T-helper 22 cell (primary cell): ENCODE results near the gene DLL1.
A peak's percentile ranks its signal among the peaks of the same experiment; 100 is the strongest.

ENCODE experiments used
- DNase-seq: peaks from one replicate; pipeline ENCODE4 v3.0.0-alpha.2; 2020; ENCODE audit warnings: low read depth

DLL1 gene

DNA sequence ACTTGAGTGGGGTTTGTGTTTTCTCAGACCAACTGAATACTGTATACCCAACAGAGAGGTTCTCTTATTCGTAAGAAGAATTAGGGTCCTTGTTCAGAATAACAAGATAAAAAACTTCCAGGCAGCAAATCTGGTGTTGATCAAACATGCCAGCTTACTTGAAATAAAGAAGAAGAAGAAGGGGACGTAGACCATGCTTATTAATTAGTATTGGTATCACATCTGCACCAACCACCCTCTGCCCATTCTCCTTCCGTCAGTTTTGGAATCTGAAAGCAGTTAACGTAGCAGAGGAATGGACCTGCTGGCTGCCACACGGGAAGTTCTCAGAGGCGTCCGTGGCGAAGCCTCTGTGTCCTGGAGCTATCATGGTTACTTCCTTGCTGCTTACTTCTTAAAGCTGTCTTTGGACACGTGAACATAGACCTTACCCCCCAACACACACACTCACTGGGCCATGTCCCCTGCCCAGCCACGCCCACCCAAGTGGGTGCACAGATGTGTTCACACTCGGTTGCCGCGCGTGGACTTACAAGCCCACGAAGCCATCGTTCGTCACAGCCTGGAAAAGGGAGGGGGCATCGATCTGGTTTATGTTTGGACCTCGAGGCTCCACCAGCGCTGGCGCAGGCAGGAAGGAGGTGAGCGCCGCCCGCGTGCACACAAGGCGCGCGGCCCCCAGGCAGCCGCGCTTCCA lies 4.1 kb upstream of the DLL1 start:
- no peak for DNase-seq

DNA sequence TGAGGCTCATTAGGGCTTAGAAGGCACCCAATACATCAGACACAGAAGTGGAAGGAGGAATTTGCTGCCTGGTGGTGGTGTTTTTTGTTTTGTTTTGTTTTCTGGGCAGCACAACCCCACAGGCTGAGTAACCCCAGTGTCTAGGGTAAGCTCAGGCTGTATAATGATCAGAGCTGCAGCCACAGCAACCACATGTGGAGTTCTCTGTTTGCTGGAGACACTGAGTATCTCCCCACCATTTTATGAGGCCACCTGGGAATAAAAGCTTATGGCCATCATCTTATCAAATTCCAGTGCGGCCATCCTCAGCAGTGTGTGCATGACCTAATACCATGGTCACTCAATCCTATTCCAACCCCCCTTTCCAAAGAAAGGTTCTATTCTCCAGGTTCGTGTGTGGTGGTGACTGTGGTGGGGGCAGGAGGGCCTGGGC lies 3.4 kb upstream of the DLL1 start:
- DNase-seq, result no peak

DNA sequence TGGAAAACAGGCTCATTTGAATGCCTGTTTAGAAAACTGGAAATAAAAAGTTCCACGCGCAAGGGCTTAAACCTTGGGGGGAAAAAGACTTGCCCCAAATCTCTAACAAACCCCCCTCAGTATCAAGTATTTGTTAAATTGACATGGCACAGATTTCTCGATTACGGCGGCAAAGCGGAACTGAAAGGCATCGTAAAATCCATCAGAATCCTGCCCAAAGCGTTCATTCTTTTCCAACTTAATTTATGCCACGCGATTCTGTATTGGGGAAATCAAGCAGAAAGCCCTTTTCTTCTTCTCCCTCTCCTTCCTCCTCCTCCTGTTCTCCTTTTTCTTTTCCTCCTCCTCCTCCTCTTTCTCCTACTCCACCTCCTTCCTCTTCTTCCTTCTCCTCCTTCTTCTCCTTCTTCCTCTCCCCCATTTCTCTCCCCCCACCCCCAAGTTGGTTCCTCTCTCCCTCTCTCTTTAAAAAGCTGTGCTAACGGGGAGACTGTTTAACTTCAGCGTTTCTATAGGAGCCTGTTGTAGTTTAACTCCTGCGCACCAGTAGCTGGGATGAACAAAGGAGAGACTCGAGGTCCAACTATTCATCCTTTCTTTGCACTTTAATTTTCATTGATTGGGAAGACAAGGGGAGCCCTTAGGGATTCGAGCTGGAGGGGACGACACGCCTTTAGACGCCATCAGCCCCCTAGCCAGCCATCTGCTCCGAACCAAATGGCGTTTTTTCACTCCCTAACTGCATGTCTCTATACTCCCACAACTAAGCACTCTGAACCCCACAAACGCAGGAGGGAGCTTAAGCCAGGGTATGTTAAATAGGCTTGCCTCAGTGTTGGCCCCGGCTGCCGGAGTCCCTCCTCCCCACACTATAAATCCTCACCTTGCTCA lies 2.7 kb upstream of the DLL1 start:
- DNase-seq, result no peak

DNA sequence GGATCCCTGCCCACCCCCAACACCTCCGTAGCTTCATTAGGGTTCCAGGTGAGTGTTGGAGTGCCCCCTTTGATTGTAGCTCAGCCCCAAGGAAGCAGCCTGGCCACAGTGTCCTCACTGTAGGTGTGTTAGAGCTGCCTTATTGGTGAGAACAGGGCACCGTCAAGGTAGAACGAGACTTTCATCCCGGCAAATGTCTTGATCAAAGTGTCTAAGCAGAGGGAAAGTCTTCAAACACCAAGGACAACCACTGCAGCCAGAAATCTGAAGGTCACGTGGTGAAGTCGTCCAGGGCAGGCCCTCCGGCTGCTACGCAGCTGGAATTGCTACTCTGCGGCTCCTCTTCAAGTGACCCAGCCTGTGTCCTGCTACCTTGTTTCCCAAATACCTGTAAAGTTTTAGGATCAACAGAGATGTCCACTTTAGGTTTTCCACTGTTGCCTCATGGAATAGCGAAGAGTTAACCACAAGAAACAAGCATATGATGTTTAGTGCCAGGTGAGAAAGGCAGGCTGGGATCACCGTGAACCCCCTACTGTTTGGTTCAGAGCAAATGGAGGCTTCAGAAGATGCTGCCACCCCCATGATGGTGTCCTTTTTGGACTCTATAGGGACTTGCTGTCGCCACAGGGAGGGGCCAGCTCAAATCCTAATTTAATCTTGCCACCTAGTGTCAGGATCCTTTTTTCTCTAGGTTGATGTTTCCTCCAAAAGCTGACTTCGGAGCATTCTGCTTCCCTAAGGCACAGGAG lies 1.7 kb upstream of the DLL1 start:
- DNase-seq, result no peak

DNA sequence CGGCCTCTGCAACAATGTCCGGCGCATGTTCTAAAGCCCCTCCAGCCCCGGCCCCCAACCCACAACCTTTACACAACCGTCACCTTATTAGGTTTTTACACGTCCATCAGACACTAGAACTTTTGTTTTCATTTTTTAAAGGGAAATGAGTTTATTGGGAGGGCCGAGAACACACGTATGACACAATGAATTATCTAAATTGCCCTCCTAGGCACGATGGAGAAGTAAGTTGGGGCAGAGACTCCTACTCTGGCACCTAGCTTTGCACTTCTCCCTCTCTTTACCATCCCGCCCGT lies 1.2 kb upstream of the DLL1 start:
- no peak for DNase-seq

DNA sequence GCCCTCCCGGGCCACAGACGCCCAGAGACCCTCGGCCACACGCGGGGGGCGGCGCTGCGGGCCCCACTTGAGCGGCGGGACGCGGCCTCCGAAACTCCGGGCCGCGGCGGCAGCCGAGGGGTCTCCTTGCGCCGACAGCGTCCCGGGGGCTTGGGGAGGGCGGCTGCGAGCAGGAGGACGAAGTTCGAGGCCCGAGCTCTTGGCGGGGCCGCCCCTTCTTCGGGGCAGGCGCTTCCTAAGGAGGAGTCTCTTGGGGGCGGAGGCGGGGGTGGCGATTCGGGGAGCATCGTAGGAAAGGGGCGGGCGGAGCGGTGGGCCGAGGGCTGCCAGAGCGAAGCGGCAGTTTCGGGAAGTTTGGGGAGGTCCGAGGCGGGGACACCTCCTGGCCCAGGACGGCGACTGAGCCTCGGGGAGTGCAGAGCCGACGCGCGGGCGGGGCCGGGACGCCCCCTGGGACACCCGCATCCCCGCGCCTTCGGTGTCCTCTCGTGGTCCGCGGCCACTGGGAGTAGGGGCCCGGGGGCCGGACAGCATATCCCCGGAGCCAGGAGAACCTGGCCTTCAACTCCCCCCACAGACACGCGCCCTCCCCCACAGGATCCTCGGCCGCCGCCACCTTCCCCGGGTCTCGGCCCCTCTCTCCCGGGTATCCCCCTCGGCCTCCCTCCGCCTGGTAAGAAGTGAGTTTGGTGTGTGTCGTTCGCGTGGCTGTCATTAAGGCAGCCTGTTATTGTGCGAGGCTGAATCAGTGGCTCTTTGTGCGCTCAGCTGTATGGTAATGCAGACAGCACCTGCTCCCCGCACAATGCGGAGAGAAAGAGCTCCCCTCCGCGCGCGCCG lies 613 bp upstream of the DLL1 start:
- peak; percentile 21 for DNase-seq

DNA sequence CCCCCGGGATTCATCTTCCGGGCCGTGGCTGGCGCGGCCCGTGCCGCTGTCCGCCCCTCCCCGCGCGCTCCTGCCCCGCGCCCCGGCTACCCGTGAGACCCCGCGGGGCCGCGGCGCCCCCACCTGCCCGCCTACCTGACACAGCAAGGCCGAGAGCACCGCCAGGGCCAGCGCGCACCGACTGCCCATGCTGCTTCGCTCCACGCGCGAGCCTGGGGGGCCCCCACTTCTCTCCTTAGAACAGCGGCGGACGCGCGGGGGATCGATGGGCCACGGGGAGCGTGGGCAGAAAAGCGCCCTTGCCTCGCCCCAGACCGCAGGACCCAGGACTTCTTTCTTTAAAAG lies 955 bp downstream of the DLL1 start:
- DNase-seq, result no peak

DNA sequence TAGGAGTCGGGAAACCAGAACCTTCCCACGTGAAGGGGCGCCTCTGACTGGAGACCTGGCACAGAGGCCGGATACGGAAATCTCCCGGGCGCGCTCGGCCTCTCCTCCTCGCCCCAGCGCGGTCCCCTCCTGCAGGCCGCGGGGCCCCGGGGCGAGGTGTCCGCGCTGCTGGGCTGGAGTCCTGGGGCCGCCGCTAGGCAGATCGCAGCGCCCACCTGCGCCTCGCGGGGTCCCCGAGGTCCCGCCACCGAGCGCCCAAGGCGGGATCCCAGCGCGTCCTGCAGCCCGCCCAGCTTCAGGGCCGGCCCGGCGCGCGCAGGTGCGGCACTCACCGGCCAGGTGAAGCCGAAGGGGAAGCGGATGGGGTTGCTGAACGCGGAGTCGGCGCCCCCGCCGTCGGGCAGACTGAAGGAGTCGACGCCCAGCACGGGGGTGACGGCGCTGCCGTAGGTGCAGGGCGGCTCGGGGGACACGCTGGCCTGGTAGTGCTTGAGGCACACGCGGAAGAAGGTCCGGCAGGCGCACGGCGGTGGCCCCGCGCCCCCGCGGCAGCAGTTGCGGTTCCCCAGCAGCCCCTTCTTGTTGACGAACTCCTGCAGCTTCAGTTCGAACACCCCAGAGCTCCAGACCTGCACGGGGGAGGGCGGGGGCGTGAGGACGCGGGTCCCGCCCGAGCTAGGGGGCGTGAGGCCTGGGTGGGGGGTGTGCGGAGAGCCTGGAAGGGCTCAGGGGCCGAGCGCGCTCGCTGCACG lies 1.5 kb downstream of the DLL1 start:
- DNase-seq, result no peak

DNA sequence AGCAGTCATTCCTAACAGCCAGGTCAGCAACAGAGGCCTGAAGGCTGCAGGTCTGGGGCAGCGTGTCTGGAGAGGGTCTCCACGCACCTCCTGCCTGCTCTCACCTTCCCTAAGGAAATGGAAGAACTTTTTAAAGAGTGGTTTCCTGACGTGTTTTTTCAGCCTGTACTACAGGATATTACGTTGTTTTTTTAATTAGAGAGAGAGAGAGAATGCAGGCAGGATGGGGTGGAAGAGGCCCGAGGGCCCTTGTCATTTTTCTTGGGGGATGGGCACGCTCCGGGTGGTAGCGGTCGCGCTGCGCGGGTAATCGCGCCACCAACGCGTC lies 2.1 kb downstream of the DLL1 start:
- no peak for DNase-seq

DNA sequence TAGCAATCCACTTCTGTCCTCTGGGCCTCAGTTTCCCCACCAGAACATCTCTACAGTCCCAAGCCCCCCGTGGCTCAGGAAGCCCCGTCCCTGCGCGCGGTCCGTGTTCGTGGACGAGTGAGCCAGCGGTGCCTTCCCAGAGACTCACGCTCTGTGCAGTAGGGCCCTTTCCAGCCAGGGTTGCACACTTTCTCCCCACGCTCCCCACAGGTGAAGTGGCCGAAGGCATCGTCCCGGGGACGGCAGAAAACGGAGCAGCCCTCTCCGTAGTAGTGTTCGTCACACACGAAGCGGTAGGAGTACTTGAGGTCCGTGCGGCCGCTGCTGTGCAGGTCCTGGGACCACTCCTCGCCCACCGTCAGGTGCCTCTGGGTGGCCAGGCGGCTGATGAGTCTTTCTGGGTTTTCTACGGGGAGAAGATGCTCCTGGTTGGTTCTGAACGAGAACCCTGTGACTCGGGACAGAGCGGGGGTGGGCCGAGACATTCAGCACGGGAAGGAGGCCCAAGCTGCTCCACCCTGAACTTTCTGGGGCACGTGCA lies 2.7 kb downstream of the DLL1 start:
- no peak for DNase-seq

DNA sequence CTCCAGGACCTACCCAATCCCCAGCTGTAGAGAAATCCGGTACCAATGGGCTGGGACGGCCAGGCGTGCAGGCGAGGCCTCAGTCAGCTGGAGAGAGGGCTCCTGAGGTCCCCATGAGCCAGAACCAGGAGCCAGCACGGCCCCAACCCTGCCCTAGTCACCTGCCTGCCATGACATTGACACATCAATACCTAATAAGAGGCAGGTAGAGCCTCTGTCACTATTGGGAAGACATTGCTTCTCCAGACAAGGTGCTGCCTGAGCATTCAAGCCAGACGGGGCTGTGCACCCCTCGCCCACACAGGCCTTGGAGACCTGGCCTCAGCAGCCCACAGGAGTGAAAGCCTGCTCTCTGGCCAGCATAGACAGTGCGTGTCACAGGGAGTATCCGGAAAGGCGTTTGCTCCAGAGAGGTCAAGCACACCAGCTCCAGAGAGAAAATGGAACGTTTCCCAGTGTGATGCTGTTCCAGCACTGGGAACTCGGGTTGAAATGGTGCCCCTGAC lies 3.5 kb downstream of the DLL1 start:
- no peak for DNase-seq

DNA sequence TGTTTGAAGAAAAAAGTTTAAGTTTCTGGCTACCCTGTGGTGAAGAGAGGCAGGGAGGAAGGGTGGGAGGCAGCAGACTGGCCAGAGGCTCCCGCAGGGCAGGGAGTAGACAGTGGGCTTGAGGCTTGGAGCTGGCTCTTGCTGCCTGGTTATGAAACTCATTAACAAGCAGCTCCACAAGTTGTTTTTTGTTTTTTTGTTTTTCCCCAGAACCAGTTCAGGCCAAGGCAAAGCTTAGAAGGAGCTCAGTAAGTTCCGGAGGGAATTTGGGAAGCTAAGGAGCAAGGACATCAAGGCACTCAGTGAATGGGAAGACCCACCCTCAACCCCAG lies 4.0 kb downstream of the DLL1 start:
- DNase-seq, result no peak

DNA sequence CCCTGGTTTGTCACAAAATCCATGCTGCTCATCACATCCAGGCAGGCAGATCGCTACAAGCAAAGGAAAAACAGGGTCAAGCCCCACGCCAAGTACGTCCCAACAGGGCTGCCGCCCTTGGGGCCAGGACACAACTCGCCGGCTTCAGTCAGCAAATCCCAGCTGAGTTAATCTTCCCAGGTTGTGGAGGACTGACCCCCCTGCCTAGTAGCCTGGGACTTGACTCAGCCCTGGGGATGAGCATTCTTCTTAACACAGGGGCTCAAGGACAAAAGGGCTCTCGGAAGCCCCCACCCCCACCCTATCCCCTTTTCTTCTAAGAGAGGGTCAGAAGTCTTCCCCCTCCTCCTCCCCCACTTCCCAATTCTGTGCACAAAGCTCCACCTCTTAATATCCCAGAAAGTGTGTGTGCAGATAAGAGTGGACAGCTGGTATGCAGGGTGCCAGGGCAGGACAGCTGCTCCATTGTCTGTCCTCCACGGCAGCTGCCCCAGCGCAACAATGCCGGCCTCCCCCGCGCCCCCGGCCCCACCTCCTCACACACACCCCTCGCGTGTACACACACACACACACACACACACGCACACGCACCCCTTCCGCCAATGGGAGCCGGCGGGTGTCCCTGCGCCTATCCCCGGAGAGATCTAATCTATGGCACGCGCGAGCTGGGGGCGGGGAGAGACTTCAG lies 4.5 kb downstream of the DLL1 start:
- no peak for DNase-seq

DNA sequence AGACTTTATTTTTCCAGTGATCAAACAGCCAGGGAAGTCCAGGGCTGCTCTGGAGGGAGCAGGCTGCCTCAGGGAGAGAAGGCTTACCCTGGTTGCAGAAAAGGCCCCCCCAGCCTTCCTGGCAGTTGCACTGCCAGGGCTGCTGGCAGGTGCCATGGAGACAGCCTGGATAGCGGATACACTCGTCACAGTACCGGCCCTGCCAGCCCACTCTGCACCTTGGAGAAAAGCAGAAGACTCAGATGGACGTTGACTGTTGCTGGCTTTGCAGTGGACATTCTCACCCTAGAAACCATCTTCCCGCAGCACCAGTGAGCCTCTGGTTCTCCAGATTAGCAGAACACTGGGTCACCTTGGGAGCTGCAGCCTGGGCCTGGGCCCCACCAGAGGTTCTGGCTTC lies 5.4 kb downstream of the DLL1 start:
- DNase-seq, result no peak

DNA sequence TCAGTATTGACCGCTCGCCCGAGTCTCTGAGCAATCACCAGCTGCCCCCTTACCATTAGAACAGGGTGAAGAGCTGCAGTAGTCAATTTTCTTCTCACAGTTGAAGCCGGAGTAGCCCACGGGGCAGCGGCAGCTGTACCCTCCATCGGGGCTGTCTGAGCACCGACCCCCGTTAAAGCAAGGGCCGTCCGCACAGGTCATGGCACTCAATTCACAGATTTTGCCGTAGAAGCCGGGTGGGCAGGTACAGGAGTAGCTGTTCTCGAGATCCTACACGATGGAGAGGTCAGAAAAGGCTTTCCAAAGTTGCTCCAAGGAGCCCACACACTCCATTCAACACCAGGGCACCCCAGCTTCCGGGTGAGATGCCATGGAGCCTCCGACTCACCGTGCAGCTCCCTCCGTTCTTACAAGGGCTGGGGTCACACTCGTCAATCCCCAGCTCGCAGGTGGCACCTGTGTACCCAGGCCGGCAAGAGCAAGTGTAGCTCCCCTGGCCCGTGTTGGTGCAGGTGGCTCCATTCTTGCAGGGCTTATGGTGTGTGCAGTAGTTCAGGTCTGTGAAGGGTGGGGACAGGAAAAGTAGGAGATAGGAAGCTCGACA lies 5.9 kb downstream of the DLL1 start:
- no peak for DNase-seq

DNA sequence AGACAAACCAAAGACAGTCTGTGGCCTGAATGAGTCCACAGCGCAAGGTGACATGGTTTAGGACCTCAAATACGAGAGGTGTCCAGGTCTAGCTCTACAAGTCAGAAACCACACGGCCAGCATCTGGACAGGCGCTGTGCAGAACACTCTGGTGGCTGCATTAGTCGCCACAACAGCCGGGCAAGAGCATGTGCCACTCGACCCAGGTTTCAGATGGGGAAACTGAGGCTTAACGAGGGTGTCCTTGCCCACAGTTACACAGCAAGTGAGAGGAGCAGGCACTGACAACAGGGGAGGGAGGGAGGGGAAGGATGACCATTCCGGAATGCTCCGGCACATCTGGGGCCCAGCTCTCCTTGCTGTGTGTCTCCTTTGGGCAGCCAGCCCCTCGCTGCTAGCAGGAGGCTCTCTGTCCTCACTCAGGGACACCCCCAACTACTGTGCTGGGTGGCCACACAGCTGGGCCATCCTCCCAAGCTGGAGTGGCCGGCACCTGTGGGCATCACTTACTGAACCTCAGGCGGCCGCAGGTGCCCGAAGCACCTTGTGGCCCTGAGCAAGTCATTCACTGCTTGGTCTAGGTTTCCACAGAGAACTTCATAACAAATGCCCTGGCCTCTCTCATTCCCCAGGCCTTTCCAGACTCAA lies 6.6 kb downstream of the DLL1 start:
- DNase-seq, result no peak

DNA sequence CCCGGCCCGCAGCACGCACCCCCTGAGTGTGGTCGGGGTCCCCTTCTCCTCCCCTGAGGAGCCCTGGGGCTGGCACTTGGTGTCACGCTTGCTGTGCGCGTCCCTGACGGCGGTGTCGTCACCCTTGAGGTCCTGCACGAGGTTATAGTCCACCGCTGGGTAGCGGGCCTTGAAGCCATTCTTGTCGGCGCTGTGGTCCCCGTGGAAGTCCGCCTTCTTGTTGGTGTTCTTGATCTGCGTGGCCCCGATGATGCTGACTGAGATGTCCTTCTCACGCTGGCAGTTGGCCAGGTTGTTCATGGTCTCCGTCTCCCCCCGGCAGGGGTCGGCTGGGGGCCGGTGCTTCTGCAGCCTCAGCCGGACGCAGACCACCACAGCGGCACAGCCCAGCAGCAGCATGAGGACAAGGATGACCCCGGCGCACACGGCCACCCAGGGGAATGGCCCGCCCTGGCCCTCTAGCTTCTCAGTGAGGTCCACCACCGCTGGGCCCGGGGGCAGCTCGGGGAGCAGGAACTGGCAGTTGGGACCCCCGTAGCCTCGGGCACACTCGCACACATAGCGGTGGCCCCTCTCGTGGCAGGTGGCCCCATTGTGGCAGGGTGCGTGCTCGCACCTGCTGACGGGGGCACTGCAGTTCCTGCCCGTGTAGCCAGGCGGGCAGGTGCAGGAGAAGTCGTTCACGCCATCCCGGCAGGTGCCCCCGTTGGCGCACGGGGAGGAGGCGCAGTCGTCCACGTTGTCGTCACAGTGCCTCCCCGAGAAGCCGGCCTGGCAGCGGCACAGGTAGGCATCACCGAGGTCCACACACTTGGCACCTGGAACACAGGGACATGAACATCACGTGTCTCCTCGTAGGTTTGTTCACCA lies 7.4 kb downstream of the DLL1 start:
- no peak for DNase-seq

DNA sequence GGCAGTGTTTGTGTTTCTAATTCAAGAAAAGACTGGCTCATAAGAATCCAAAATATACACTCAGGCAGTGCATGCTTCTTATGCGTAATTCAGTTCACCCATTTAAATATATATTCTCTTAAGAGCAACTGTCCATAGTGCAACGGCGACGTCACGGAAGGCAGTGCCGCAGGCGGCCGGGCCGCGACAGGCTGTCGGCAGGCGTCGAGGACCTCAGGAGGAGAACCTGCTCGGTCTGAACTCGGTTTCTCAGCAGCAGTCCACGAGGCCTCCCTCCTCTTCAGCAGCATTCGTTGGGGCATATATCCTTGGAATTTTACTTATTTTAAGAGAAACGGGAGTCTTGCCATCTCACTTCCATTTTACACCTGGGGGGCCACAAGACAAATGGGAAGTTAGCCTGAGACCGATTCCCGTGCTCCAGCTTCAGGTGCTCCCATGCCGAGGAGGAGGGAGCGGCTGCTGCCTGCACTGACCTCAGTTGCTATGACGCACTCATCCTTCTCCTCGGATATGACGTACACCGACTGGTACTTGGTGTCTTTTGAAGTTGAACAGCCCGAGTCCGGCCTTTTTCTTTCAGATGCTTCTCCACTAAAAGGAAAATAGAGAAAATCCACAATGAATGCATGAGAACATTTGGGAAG lies 8.2 kb downstream of the DLL1 start:
- no peak for DNase-seq
